IMR-90 (cell line): ENCODE measurements around the gene CABYR. TPM values are rescaled to one million over a fixed set of nuclear protein-coding genes. Genes with fewer than 3 reads are reported as not detected.

Experiments
- ATAC-seq: fragments of 200-7000 bp; cut with Tn5 transposase; 2 replicates; pipeline ENCODE4 v1.9.1; 2020; ENCODE audit warnings: low read depth, mild to moderate bottlenecking, moderate library complexity
- BruUV-seq: library from RNA; stranded (reverse); fragments of 400-500 nt; replicated peaks from 2 replicates; lab custom pipeline; 2021; lab: Mats Ljungman, UMichigan
- CTCF ChIA-PET: fragments of 300-600 bp; formaldehyde crosslinking; extraction: SDS; loops from one replicate; lab custom pipeline; 2021; ENCODE audit warnings: antibody characterized with exemption; lab: Yijun Ruan, JAX
- POLR2A ChIA-PET: fragments of 300-600 bp; sonication (Branson Sonifier 250); formaldehyde crosslinking; loops from one replicate; lab custom pipeline; 2022; ENCODE audit warnings: antibody characterized with exemption; ENCODE audit not compliant: unreplicated experiment; lab: Charles Lee
- DNase-seq: peaks from one replicate; pipeline ENCODE4 v3.0.0; 2013
- H2AFZ ChIP-seq: replicated peaks from 2 replicates; pipeline ENCODE3; 2013; ENCODE audit warnings: low read length, mild to moderate bottlenecking; ENCODE audit not compliant: poor library complexity
- H2AK5ac ChIP-seq: 2 replicates; pipeline ENCODE4 v1.6.1; 2013; ENCODE audit warnings: low read depth, low read length, inconsistent platforms
- H2AK9ac ChIP-seq: replicated peaks from 2 replicates; pipeline ENCODE3; 2013; ENCODE audit warnings: mild to moderate bottlenecking, low read depth, low read length, moderate library complexity; ENCODE audit not compliant: poor library complexity
- H2BK120ac ChIP-seq: 2 replicates; pipeline ENCODE4 v1.6.1; 2013; ENCODE audit warnings: low read depth, low read length, inconsistent platforms
- H2BK15ac ChIP-seq: 3 replicates; pipeline ENCODE4 v1.6.1; 2013; ENCODE audit warnings: low read depth, low read length, inconsistent platforms
- H2BK20ac ChIP-seq: 2 replicates; pipeline ENCODE4 v1.6.1; 2013; ENCODE audit warnings: low read depth, mild to moderate bottlenecking, inconsistent platforms, low read length, moderate library complexity
- H2BK5ac ChIP-seq: 2 replicates; pipeline ENCODE4 v1.6.1; 2013; ENCODE audit warnings: mild to moderate bottlenecking, low read depth, low read length, inconsistent platforms; ENCODE audit not compliant: poor library complexity, severe bottlenecking
- H3K14ac ChIP-seq: replicated peaks from 2 replicates; pipeline ENCODE4 v1.6.1; 2013; ENCODE audit warnings: low read depth, low read length, inconsistent platforms
- H3K18ac ChIP-seq: 2 replicates; pipeline ENCODE4 v1.6.1; 2013; ENCODE audit warnings: low read depth, low read length, control low read depth
- H3K23ac ChIP-seq: 2 replicates; pipeline ENCODE4 v1.6.1; 2013; ENCODE audit warnings: low read depth, low read length, inconsistent platforms
- H3K27ac ChIP-seq: 2 replicates; pipeline ENCODE4 v1.5.1; 2013; ENCODE audit warnings: mild to moderate bottlenecking, control low read depth, low read length; ENCODE audit not compliant: insufficient read depth
- H3K27me3 ChIP-seq: 2 replicates; pipeline ENCODE4 v1.6.1; 2013; ENCODE audit warnings: low read length; ENCODE audit not compliant: control insufficient read depth, insufficient read depth
- H3K36me3 ChIP-seq: 2 replicates; pipeline ENCODE4 v1.6.1; 2013; ENCODE audit warnings: low read length, mixed read lengths; ENCODE audit not compliant: control insufficient read depth, insufficient read depth
- H3K4ac ChIP-seq: 2 replicates; pipeline ENCODE4 v1.6.1; 2013; ENCODE audit warnings: low read depth, low read length, inconsistent platforms
- H3K4me1 ChIP-seq: 2 replicates; pipeline ENCODE4 v1.6.1; 2013; ENCODE audit warnings: low read length, mixed read lengths; ENCODE audit not compliant: control insufficient read depth, insufficient read depth
- H3K4me2 ChIP-seq: 2 replicates; pipeline ENCODE4 v1.6.1; 2013; ENCODE audit warnings: low read depth, mild to moderate bottlenecking, control low read depth, low read length, moderate library complexity
- H3K4me3 ChIP-seq: 2 replicates; pipeline ENCODE4 v1.5.1; 2013; ENCODE audit warnings: low read depth, mild to moderate bottlenecking, control low read depth, low read length, moderate library complexity; ENCODE audit not compliant: insufficient read depth
- H3K56ac ChIP-seq: 2 replicates; pipeline ENCODE4 v1.6.1; 2013; ENCODE audit warnings: low read length, inconsistent platforms; ENCODE audit not compliant: insufficient read depth; ENCODE audit errors: extremely low read depth
- H3K79me1 ChIP-seq, 2 experiments: 2 replicates each; pipeline ENCODE4 v1.6.1; 2013; ENCODE audit warnings: low read length in 2 of 2, inconsistent platforms in 1 of 2, low read depth in 1 of 2
- H3K9ac ChIP-seq: 2 replicates; pipeline ENCODE4 v1.6.1; 2013; ENCODE audit warnings: low read depth, low read length, control low read depth
- H3K9me1 ChIP-seq: 2 replicates; pipeline ENCODE4 v1.6.1; 2013; ENCODE audit warnings: low read length, inconsistent platforms; ENCODE audit not compliant: insufficient read depth
- H3K9me3 ChIP-seq: 2 replicates; pipeline ENCODE4 v1.6.1; 2013; ENCODE audit warnings: low read length; ENCODE audit not compliant: control insufficient read depth, insufficient read depth
- H4K20me1 ChIP-seq: 2 replicates; pipeline ENCODE4 v1.6.1; 2013; ENCODE audit warnings: low read length, inconsistent platforms; ENCODE audit not compliant: insufficient read depth
- H4K5ac ChIP-seq: 2 replicates; pipeline ENCODE4 v1.6.1; 2013; ENCODE audit warnings: mild to moderate bottlenecking, low read depth, low read length, control low read depth
- H4K8ac ChIP-seq, 2 experiments: 2 replicates each; pipeline ENCODE4 v1.6.1; 2013; ENCODE audit warnings: low read depth in 2 of 2, low read length in 2 of 2, control low read depth in 1 of 2, inconsistent platforms in 1 of 2
- H4K91ac ChIP-seq: 2 replicates; pipeline ENCODE4 v1.6.1; 2013; ENCODE audit warnings: low read depth, low read length, inconsistent platforms; ENCODE audit not compliant: insufficient read depth
- BHLHE40 ChIP-seq: fragments of 150-350 bp; IDR thresholded peaks from 2 replicates; pipeline ENCODE4 v1.6.1; 2016; ENCODE audit warnings: mild to moderate bottlenecking, low read depth, low read length
- CEBPB ChIP-seq: IDR thresholded peaks from 2 replicates; pipeline ENCODE4 v1.6.1; 2012; ENCODE audit warnings: low read depth, low read length, improper control_type of control experiment
- CHD1 ChIP-seq: IDR thresholded peaks from 2 replicates; pipeline ENCODE4 v1.6.1; 2012; ENCODE audit warnings: low read depth, low read length, improper control_type of control experiment
- CTCF ChIP-seq: conservative IDR thresholded peaks from 2 replicates; pipeline ENCODE4 v1.5.1; 2012; ENCODE audit warnings: mild to moderate bottlenecking, low read depth, low read length, improper control_type of control experiment
- FOS ChIP-seq: fragments of 150-350 bp; IDR thresholded peaks from 2 replicates; pipeline ENCODE4 v1.6.1; 2016; ENCODE audit warnings: low read depth, low read length
- MAFK ChIP-seq: IDR thresholded peaks from 2 replicates; pipeline ENCODE4 v1.6.1; 2012; ENCODE audit warnings: low read depth, low read length, improper control_type of control experiment
- MAZ ChIP-seq: IDR thresholded peaks from 2 replicates; pipeline ENCODE4 v1.6.1; 2012; ENCODE audit warnings: low read depth, mild to moderate bottlenecking, low read length, improper control_type of control experiment, moderate library complexity, borderline replicate concordance
- MXI1 ChIP-seq: IDR thresholded peaks from 2 replicates; pipeline ENCODE4 v1.6.1; 2012; ENCODE audit warnings: low read depth, mild to moderate bottlenecking, low read length, moderate library complexity, borderline replicate concordance
- NFE2L2 ChIP-seq: fragments of 150-350 bp; IDR thresholded peaks from 2 replicates; pipeline ENCODE4 v1.6.1; 2016; ENCODE audit warnings: low read depth, mild to moderate bottlenecking, low read length
- POLR2A ChIP-seq: IDR thresholded peaks from 2 replicates; pipeline ENCODE4 v1.6.1; 2012; ENCODE audit warnings: mild to moderate bottlenecking, low read depth, low read length
- RAD21 ChIP-seq: IDR thresholded peaks from 2 replicates; pipeline ENCODE4 v1.6.1; 2012; ENCODE audit warnings: low read length, improper control_type of control experiment
- RCOR1 ChIP-seq: IDR thresholded peaks from 2 replicates; pipeline ENCODE4 v1.6.1; 2012; ENCODE audit warnings: mild to moderate bottlenecking, low read length, improper control_type of control experiment; ENCODE audit not compliant: insufficient replicate concordance
- RFX5 ChIP-seq: IDR thresholded peaks from 2 replicates; pipeline ENCODE4 v1.8.0; 2012; ENCODE audit warnings: low read depth, mild to moderate bottlenecking, low read length, moderate library complexity
- SMC3 ChIP-seq: fragments of 150-350 bp; IDR thresholded peaks from 2 replicates; pipeline ENCODE4 v1.6.1; 2016; ENCODE audit warnings: low read depth, mild to moderate bottlenecking, antibody characterized with exemption, low read length, moderate library complexity
- USF2 ChIP-seq: fragments of 150-350 bp; IDR thresholded peaks from 2 replicates; pipeline ENCODE4 v1.6.1; 2017; ENCODE audit warnings: mild to moderate bottlenecking, antibody characterized with exemption, low read length, low read depth
- WGBS, 2 experiments: methylation state at CpG; one replicate each; pipeline versions ENCODE4 v1.1.5 to v1.1.7; 2013; ENCODE audit warnings: missing lambda C conversion rate in 2 of 2; ENCODE audit not compliant: insufficient read length in 1 of 2; ENCODE audit errors: extremely low coverage in 2 of 2; 5-methylcytosine and 5-hydroxymethylcytosine counted together
- dilution Hi-C: fragments of 300-500 bp; cut with HindIII; formaldehyde crosslinking; loops from one replicate; pipeline ENCODE4 v1.14.3; 2018; ENCODE audit warnings: low sequenced_read_pairs; ENCODE audit not compliant: unreplicated experiment
- in situ Hi-C: fragments of 300-500 bp; cut with MboI; formaldehyde crosslinking; loops from 3 replicates; pipeline ENCODE4 v1.14.3; 2019; ENCODE audit warnings: low sequenced_read_pairs, inconsistent platforms, mixed read lengths
- intact Hi-C: fragments of 100-400 bp; cut with micrococcal nuclease; formaldehyde crosslinking; loops from 2 replicates; pipeline ENCODE4 v1.10.0; 2022
- polyA plus RNA-seq, 3 experiments: library from polyadenylated mRNA; depleted of rRNA; stranded (reverse); fragments of >200 nt; gene quantifications; 2 replicates each; pipeline ENCODE4 v1.2.3, GENCODE V29; 2012; ENCODE audit warnings: low replicate concordance in 1 of 3
- total RNA-seq: library from RNA; depleted of rRNA; stranded (reverse); fragments of >200 nt; gene quantifications from 2 replicates; pipeline ENCODE4 v1.2.3, GENCODE V29; 2012
- TF ChIP-seq, protein P1 (sequence below): fragments of 150-350 bp; IDR thresholded peaks from 2 replicates; pipeline ENCODE4 v1.6.1; 2016; ENCODE audit warnings: low read depth, mild to moderate bottlenecking, low read length, moderate library complexity, borderline replicate concordance

Gene CABYR
- total and polyA plus RNA-seq, 2 of the 4 experiments (the other 2 are of a cell fraction), result 4.1 to 6.2 TPM

DNA sequence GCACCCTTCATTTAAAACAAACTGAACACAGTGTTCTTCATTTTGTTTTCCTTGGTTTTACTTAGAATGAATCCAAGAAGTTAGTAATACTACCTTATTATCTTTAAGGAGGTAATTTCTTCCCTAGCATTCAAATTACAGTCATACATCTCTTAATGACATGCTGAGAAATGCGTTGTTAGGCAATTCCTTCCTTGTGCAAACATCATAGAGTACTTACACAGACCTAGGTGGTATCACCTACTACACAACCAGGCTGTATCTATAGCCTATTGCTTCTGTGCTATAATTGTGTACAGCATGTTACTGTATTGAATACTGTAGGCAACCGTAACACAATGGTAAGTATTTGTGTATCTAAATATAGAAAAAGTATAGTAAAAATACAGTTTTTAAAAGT is 8.4 kb upstream of the CABYR start:
- Histone ChIP-seq H3K18ac (no peak overlapping the region), H3K36me3 (peaks cover 23% of the 10 kb centered on the region), H3K23ac (no peak overlapping the region), H3K4me1 (peaks cover 3% of the 10 kb centered on the region), H3K79me1 (no peaks in the 10 kb centered on the region), H3K14ac (no peak overlapping the region), H4K5ac (no peak overlapping the region), H3K4me2 (no peak overlapping the region), H3K4me3 (no peak overlapping the region), H4K20me1 (no peaks in the 10 kb centered on the region), H2BK120ac (no peak overlapping the region), H3K9me1 (peaks cover 3% of the 10 kb centered on the region; the same call in 1 of the 2 replicates), H3K27me3 (no peaks in the 10 kb centered on the region), H3K56ac (no peak overlapping the region), H2AK5ac (no peak overlapping the region), H3K9ac (no peak overlapping the region), H2BK15ac (no peak overlapping the region), H2BK5ac (no peak overlapping the region), H2BK20ac (no peak overlapping the region), H3K27ac (no peak overlapping the region), H2AFZ (no peak overlapping the region), H2AK9ac (no peak overlapping the region), H4K8ac (no peak overlapping the region), H4K91ac (no peak overlapping the region), H3K4ac (no peak overlapping the region), H3K9me3 (no peaks in the 10 kb centered on the region)
- no TSS peak for BruUV-seq
- ATAC-seq, result no peak
- no peak for DNase-seq
- TF ChIP-seq RAD21, result no peak
- TF ChIP-seq CEBPB, result no peak
- TF ChIP-seq, protein P1, sequence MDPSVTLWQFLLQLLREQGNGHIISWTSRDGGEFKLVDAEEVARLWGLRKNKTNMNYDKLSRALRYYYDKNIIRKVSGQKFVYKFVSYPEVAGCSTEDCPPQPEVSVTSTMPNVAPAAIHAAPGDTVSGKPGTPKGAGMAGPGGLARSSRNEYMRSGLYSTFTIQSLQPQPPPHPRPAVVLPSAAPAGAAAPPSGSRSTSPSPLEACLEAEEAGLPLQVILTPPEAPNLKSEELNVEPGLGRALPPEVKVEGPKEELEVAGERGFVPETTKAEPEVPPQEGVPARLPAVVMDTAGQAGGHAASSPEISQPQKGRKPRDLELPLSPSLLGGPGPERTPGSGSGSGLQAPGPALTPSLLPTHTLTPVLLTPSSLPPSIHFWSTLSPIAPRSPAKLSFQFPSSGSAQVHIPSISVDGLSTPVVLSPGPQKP, result no peak
- no peak for TF ChIP-seq MAFK
- no peak for TF ChIP-seq USF2
- TF ChIP-seq NFE2L2, result no peak
- no peak for TF ChIP-seq BHLHE40
- TF ChIP-seq RFX5, result no peak
- TF ChIP-seq POLR2A, result no peak
- no peak for TF ChIP-seq MXI1
- no peak for TF ChIP-seq CTCF
- TF ChIP-seq RCOR1, result no peak
- TF ChIP-seq CHD1, result no peak
- TF ChIP-seq SMC3, result no peak
- no peak for TF ChIP-seq FOS
- TF ChIP-seq MAZ, result no peak
- dilution Hi-C loops, result no loop called here
- WGBS, 2 experiments, result no CpG with 5 or more reads among the region's 2 CpGs
- POLR2A ChIA-PET, result no interaction called here
- in situ Hi-C loops, result no loop called here
- intact Hi-C loops, result no loop called here
- CTCF ChIA-PET, result no interaction called here
